GM13977 (cell line): ENCODE results near the gene RHOH.

ENCODE experiments used
- DNase-seq: peaks from one replicate; pipeline ENCODE4 v3.0.0; 2012; ENCODE audit warnings: low spot score
- CTCF ChIP-seq: IDR thresholded peaks from 2 replicates; pipeline ENCODE4 v1.5.1; 2012; ENCODE audit warnings: mild to moderate bottlenecking, control low read depth; ENCODE audit not compliant: insufficient read depth; ENCODE audit errors: extremely low read depth, missing control alignments
- in situ Hi-C: fragments of 300-500 bp; cut with MboI; formaldehyde crosslinking; loops from one replicate; pipeline ENCODE4 v1.12.0; 2022; ENCODE audit warnings: low sequenced_read_pairs, low pct_unique_long_range_greater_than_20kb, mixed read lengths, inconsistent platforms; ENCODE audit not compliant: unreplicated experiment

RHOH gene

GRCh38 chr4:40246011-40246900 lies 49.4 kb downstream of the RHOH start:
- in situ Hi-C loops = no loop called here
- no peak for DNase-seq
- TF ChIP-seq CTCF = no peak

- no peak for TF ChIP-seq CTCF
- in situ Hi-C loops = no loop called here
- no peak for DNase-seq
Measured at GRCh38 chr4:40246938-40247337, 50.1 kb downstream of the RHOH start.

- in situ Hi-C loops = no loop called here
- no peak for DNase-seq
- TF ChIP-seq CTCF = no peak
Measured at GRCh38 chr4:40247350-40247749, 50.5 kb downstream of the RHOH start.

- DNase-seq = no peak
- TF ChIP-seq CTCF = no peak
- in situ Hi-C loops = no loop called here
Measured at GRCh38 chr4:40251366-40251765, 54.5 kb downstream of the RHOH start.

GRCh38 chr4:40253906-40254305 lies 57.1 kb downstream of the RHOH start:
- TF ChIP-seq CTCF = no peak
- DNase-seq = no peak
- in situ Hi-C loops = no loop called here

GRCh38 chr4:40254608-40255392 lies 58.0 kb downstream of the RHOH start:
- DNase-seq = no peak
- in situ Hi-C loops = no loop called here
- TF ChIP-seq CTCF = no peak
